ENCODE measurements around the gene ABCD2. TPM values are rescaled to one million over a fixed set of nuclear protein-coding genes. Genes with fewer than 3 reads are reported as not detected.
A peak's percentile ranks its signal among the peaks of the same experiment; 100 is the strongest.

Gene ABCD2
- polyA plus RNA-seq, 1 donor from 2014 or later = 0.43 TPM

DNA sequence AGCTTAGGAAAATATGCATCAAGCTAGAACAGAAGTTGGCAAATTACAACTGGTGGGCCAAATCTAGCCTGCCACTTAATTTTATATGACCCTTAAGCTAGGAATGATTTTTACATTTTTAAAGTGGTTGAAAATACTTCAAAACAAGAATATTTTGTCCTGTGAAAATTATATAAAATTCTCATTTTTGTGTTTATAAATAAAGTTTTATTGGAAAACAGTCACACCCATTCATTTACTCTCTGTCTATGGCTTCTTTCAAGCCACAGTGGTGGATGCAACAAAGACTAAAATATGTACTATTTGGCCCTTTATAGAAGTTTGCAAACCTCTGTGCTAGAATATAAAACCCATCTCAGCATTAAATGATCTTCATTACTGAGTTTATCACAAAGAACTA is 2.1 kb upstream of the ABCD2 start:
- Histone ChIP-seq H3K9me2 (ENCODE audit: insufficient read depth, low read length) (no peaks in the 10 kb centered on the region), H3F3A (ENCODE audit: insufficient read depth, low read length, poor library complexity, severe bottlenecking) (peaks cover 8% of the 10 kb centered on the region), H3K27ac (ENCODE audit: low read length) (no peak overlapping the region), H2AFZ (ENCODE audit: low read depth, low read length) (no peak overlapping the region), H3K9me3 (ENCODE audit: low read length) (no peaks in the 10 kb centered on the region), H3K9ac (ENCODE audit: low read length) (no peak overlapping the region), H4K20me1 (ENCODE audit: insufficient read depth) (no peaks in the 10 kb centered on the region), H3K4me2 (ENCODE audit: low read length) (no peak overlapping the region), H3K4me3 (ENCODE audit: low read length) (no peak overlapping the region), H3K27me3 (ENCODE audit: insufficient read depth, low read depth, low read length) (no peaks in the 10 kb centered on the region), H3K36me3 (ENCODE audit: insufficient read depth, low read length) (no peaks in the 10 kb centered on the region), H3K79me2 (replicated peaks; ENCODE audit: insufficient read depth, low read length) (no peaks in the 10 kb centered on the region)
- TF ChIP-seq EZH2 (IDR thresholded peaks at IDR 0.05; ENCODE audit: borderline replicate concordance, insufficient read depth, low read length, poor library complexity, severe bottlenecking) (no peak), MXI1 (conservative IDR thresholded peaks at IDR 0.05; ENCODE audit: poor library complexity, severe bottlenecking) (no peak), POLR2AphosphoS5 (IDR thresholded peaks at IDR 0.05) (no peak), EP300 (conservative IDR thresholded peaks at IDR 0.05; ENCODE audit: poor library complexity, severe bottlenecking) (no peak), TAF1 (IDR thresholded peaks at IDR 0.05; ENCODE audit: low read depth) (no peak), RAD21 (conservative IDR thresholded peaks at IDR 0.05) (no peak), SMC3 (conservative IDR thresholded peaks at IDR 0.05; ENCODE audit: poor library complexity) (no peak)
- TF ChIP-seq, protein P1, sequence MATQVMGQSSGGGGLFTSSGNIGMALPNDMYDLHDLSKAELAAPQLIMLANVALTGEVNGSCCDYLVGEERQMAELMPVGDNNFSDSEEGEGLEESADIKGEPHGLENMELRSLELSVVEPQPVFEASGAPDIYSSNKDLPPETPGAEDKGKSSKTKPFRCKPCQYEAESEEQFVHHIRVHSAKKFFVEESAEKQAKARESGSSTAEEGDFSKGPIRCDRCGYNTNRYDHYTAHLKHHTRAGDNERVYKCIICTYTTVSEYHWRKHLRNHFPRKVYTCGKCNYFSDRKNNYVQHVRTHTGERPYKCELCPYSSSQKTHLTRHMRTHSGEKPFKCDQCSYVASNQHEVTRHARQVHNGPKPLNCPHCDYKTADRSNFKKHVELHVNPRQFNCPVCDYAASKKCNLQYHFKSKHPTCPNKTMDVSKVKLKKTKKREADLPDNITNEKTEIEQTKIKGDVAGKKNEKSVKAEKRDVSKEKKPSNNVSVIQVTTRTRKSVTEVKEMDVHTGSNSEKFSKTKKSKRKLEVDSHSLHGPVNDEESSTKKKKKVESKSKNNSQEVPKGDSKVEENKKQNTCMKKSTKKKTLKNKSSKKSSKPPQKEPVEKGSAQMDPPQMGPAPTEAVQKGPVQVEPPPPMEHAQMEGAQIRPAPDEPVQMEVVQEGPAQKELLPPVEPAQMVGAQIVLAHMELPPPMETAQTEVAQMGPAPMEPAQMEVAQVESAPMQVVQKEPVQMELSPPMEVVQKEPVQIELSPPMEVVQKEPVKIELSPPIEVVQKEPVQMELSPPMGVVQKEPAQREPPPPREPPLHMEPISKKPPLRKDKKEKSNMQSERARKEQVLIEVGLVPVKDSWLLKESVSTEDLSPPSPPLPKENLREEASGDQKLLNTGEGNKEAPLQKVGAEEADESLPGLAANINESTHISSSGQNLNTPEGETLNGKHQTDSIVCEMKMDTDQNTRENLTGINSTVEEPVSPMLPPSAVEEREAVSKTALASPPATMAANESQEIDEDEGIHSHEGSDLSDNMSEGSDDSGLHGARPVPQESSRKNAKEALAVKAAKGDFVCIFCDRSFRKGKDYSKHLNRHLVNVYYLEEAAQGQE (IDR thresholded peaks at IDR 0.05; ENCODE audit: borderline replicate concordance) = no peak
- TF ChIP-seq, protein P2, sequence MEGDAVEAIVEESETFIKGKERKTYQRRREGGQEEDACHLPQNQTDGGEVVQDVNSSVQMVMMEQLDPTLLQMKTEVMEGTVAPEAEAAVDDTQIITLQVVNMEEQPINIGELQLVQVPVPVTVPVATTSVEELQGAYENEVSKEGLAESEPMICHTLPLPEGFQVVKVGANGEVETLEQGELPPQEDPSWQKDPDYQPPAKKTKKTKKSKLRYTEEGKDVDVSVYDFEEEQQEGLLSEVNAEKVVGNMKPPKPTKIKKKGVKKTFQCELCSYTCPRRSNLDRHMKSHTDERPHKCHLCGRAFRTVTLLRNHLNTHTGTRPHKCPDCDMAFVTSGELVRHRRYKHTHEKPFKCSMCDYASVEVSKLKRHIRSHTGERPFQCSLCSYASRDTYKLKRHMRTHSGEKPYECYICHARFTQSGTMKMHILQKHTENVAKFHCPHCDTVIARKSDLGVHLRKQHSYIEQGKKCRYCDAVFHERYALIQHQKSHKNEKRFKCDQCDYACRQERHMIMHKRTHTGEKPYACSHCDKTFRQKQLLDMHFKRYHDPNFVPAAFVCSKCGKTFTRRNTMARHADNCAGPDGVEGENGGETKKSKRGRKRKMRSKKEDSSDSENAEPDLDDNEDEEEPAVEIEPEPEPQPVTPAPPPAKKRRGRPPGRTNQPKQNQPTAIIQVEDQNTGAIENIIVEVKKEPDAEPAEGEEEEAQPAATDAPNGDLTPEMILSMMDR (IDR thresholded peaks at IDR 0.05; ENCODE audit: poor library complexity, severe bottlenecking) = no peak

DNA sequence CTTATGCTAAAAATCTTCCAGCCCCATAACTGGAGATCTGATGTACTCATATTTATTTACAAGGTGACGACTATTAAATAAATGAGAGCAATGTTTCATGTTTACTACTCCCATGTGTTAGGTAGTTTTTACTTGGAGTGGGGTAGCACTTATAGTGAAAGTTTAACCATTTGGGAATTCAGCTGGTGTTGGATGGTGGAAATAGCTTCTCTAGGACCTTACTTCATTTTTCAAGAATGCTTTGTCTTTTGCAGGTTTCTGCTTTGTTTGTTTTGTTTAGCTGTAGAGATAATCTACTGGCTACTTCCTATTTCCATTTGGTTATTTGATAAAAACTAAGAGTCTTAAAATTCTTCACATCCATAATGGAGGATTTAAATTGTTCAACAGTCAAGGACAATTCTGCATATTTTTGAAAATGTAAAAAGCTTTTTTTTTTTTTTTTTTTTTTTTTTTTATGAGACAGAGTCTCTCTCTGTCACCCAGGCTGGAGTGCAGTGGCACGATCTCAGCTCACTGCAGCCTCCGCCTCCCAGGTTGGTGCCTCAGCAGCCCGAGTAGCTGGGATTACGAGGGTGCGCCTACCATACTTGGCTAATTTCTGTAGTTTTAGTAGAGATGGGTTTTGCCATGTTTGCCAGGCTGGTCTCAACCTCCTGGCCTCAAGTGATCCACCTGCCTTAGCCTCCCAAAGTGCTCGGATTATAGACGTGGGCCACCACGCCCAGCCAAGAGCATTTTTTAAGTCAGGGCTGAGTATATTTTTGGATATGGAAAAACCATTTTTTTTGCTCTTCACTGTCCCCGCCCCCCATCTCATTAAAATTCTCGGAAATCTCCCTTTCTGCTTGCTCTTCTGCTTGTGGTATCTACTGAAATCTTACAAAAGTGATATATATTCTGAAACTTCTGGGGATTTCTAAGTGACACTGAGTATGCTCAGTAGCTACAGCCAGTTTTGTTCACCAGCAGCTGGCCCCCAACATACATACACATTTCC is 1.4 kb upstream of the ABCD2 start:
- Histone ChIP-seq H3F3A (ENCODE audit: insufficient read depth, low read length, poor library complexity, severe bottlenecking) (peaks cover 8% of the 10 kb centered on the region), H3K27ac (ENCODE audit: low read length) (no peak overlapping the region), H2AFZ (ENCODE audit: low read depth, low read length) (no peak overlapping the region), H3K4me3 (ENCODE audit: low read length) (peak overlapping the region; percentile 66), H3K9me2 (ENCODE audit: insufficient read depth, low read length) (no peaks in the 10 kb centered on the region), H3K4me2 (ENCODE audit: low read length) (peak overlapping the region; percentile 69), H3K9ac (ENCODE audit: low read length) (peak overlapping the region; percentile 48), H3K36me3 (ENCODE audit: insufficient read depth, low read length) (no peaks in the 10 kb centered on the region), H3K27me3 (ENCODE audit: insufficient read depth, low read depth, low read length) (no peaks in the 10 kb centered on the region), H3K79me2 (replicated peaks; ENCODE audit: insufficient read depth, low read length) (no peaks in the 10 kb centered on the region), H3K9me3 (ENCODE audit: low read length) (no peaks in the 10 kb centered on the region), H4K20me1 (ENCODE audit: insufficient read depth) (no peaks in the 10 kb centered on the region)
- TF ChIP-seq, protein P1 (IDR thresholded peaks at IDR 0.05; ENCODE audit: borderline replicate concordance) = no peak
- TF ChIP-seq EP300 (conservative IDR thresholded peaks at IDR 0.05; ENCODE audit: poor library complexity, severe bottlenecking) (no peak), TAF1 (IDR thresholded peaks at IDR 0.05; ENCODE audit: low read depth) (no peak), SMC3 (conservative IDR thresholded peaks at IDR 0.05; ENCODE audit: poor library complexity) (no peak), EZH2 (IDR thresholded peaks at IDR 0.05; ENCODE audit: borderline replicate concordance, insufficient read depth, low read length, poor library complexity, severe bottlenecking) (no peak), MXI1 (conservative IDR thresholded peaks at IDR 0.05; ENCODE audit: poor library complexity, severe bottlenecking) (no peak), POLR2AphosphoS5 (IDR thresholded peaks at IDR 0.05) (no peak), RAD21 (conservative IDR thresholded peaks at IDR 0.05) (no peak)
- TF ChIP-seq, protein P2 (IDR thresholded peaks at IDR 0.05; ENCODE audit: poor library complexity, severe bottlenecking) = no peak
